GM12878 (cell line): ENCODE data around the gene SEC16A.

Experiments
- DPF2 ChIP-seq: fragments of 450-650 bp; IDR thresholded peaks from 2 replicates; pipeline ENCODE4 v1.6.1; 2017; ENCODE audit warnings: mild to moderate bottlenecking
- KDM1A ChIP-seq: fragments of 200-600 bp; sonication (generic); IDR thresholded peaks from 2 replicates; pipeline ENCODE4 v1.6.1; 2016; ENCODE audit warnings: borderline replicate concordance
- MYC ChIP-seq: IDR thresholded peaks from 2 replicates; pipeline ENCODE4 v1.6.1; 2011; ENCODE audit warnings: mild to moderate bottlenecking, low read length, moderate library complexity, inconsistent platforms; ENCODE audit not compliant: insufficient read depth, insufficient replicate concordance, insufficient read length, severe bottlenecking
- YY1 ChIP-seq: IDR thresholded peaks from 2 replicates; pipeline ENCODE4 v1.6.1; 2011; ENCODE audit warnings: low read depth, mild to moderate bottlenecking, low read length

GRCh38 chr9:136431782-136432350 is 51.0 kb downstream of the SEC16A start:
- TF ChIP-seq MYC (no peak), YY1 (no peak), KDM1A (no peak), DPF2 (no peak)
